ENCODE results near the gene RPS6KA4.

Gene RPS6KA4

GRCh38 chr11:64390558-64390957, 31.6 kb downstream of the RPS6KA4 start:
- ChIA-PET POLR2A (ENCODE audit: low non-redundant PET) (interaction anchor here (0.6 kb wide), 1 partner anchor 31 kb away, joined by 3 read pairs; the partner anchor contains the start of gene RPS6KA4), CTCF (interaction anchor here (0.6 kb wide), 1 partner anchor 14 kb away, joined by 5 read pairs; no protein-coding TSS in a partner anchor)

GRCh38 chr11:64391839-64392238, 32.9 kb downstream of the RPS6KA4 start:
- TF ChIP-seq, protein P1, sequence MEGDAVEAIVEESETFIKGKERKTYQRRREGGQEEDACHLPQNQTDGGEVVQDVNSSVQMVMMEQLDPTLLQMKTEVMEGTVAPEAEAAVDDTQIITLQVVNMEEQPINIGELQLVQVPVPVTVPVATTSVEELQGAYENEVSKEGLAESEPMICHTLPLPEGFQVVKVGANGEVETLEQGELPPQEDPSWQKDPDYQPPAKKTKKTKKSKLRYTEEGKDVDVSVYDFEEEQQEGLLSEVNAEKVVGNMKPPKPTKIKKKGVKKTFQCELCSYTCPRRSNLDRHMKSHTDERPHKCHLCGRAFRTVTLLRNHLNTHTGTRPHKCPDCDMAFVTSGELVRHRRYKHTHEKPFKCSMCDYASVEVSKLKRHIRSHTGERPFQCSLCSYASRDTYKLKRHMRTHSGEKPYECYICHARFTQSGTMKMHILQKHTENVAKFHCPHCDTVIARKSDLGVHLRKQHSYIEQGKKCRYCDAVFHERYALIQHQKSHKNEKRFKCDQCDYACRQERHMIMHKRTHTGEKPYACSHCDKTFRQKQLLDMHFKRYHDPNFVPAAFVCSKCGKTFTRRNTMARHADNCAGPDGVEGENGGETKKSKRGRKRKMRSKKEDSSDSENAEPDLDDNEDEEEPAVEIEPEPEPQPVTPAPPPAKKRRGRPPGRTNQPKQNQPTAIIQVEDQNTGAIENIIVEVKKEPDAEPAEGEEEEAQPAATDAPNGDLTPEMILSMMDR (conservative IDR thresholded peaks at IDR 0.05; ENCODE audit: low read depth): no peak
- H3K27ac ChIP-seq: no peak overlapping the region
- POLR2A ChIA-PET (ENCODE audit: low non-redundant PET): no interaction called here
- DNase-seq (ENCODE audit: low spot score): no peak
- CTCF ChIA-PET: no interaction called here

More at GRCh38 chr11:64390558-64390957, 31.6 kb downstream of the RPS6KA4 start:
- TF ChIP-seq, protein P1 (conservative IDR thresholded peaks at IDR 0.05; ENCODE audit: low read depth): no peak
- no peak for DNase-seq (ENCODE audit: low spot score)
- no peak overlapping the region for H3K27ac ChIP-seq

DNA sequence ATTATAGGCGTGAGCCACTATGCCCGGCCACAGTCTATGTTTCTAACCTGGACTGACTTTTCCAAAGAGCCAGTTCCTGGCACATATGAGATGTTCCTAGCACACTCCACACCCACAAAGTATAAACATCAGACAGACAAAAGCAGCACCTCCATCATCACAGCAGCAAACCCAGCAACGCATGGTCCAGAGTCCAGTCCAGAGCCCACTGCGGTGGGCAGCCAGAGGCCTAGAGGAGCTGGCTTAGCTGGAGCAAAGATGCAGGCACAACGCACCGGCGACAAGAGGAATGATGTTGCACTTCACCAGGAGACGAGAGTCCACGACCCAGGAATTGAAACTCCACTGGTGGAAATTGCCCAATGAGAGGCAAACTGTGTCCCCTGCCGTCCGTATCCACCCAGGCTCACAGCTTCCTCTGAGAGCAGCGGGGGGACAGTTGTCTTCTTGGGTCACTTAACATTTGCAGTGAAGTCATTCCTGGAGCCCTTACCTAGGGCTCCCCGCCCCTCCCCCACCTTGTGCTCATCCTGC, 36.6 kb downstream of the RPS6KA4 start:
- no peak overlapping the region for H3K27ac ChIP-seq
- TF ChIP-seq, protein P1 (conservative IDR thresholded peaks at IDR 0.05; ENCODE audit: low read depth): no peak
- ChIA-PET POLR2A (ENCODE audit: low non-redundant PET) (no interaction called here), CTCF (no interaction called here)
- no peak for DNase-seq (ENCODE audit: low spot score)

DNA sequence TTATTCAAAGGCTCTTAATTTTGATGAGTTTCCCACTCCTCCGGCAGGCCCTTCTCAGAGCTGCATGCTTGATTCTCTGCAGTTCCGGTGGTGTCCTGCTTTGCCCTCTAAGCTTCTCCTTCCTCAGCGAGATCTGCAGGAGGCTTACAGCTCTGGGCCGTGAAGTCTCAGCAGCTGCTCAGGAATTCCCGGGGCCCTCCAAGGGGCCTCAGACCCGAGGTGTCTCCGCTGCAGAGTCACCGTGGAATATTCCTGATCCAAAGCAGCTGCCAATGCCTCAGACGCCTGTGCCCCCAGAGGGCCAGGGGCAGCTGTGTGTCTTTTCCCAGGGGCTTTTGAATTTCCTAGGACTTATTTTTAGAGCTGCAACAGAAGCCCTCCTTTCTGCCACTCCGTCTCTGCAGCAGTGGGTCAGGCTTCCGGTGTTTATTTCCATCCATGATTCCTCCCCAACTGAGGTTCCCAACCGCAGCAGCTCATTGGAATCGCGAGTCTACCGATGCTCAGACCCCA, 37.2 kb downstream of the RPS6KA4 start:
- DNase-seq (ENCODE audit: low spot score): no peak
- TF ChIP-seq, protein P1 (conservative IDR thresholded peaks at IDR 0.05; ENCODE audit: low read depth): no peak
- POLR2A ChIA-PET (ENCODE audit: low non-redundant PET): no interaction called here
- no peak overlapping the region for H3K27ac ChIP-seq
- CTCF ChIA-PET: no interaction called here

GRCh38 chr11:64400102-64400501, 41.1 kb downstream of the RPS6KA4 start:
- H3K27ac ChIP-seq: 0 out of 2 replicates have a peak overlapping the region, but pooled peaks have one; percentile 7
- TF ChIP-seq, protein P1 (conservative IDR thresholded peaks at IDR 0.05; ENCODE audit: low read depth): no peak
- peak; percentile 72 for DNase-seq (ENCODE audit: low spot score)
- ChIA-PET CTCF (interaction anchor here (0.7 to 1.0 kb wide), 2 partner anchors 9 to 253 kb away, joined by 3 read pairs; no protein-coding TSS in a partner anchor), POLR2A (ENCODE audit: low non-redundant PET) (no interaction called here)

DNA sequence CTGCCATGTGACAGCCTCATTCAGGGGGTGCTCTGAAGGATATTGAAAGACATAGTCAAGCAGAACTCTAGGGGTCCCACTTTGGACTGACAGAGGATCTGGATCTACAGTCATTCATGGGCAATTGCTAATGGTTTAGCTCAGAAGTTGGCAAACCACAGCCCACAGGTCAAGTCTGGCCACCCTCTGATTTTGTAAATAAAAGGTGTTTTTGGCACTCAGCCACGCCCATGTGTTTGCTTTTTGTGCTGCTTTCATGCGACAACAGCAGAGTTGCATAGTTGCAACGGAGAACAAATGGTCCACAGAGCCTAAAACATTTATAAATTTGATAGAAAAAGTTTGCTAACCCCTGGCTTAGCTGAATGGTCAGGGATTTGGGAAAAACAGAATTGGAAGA, 41.7 kb downstream of the RPS6KA4 start:
- H3K27ac ChIP-seq: no peak overlapping the region
- POLR2A ChIA-PET (ENCODE audit: low non-redundant PET): no interaction called here
- CTCF ChIA-PET: interaction anchor here (0.8 kb wide), 1 partner anchor 48 kb away, joined by 3 read pairs; no protein-coding TSS in a partner anchor
- TF ChIP-seq, protein P1 (conservative IDR thresholded peaks at IDR 0.05; ENCODE audit: low read depth): no peak
- no peak for DNase-seq (ENCODE audit: low spot score)

Data from RWPE1 (cell line).